GM18526 (cell line): ENCODE data around the gene KCTD5.

ENCODE experiments used
- POLR2A ChIP-seq: IDR thresholded peaks from 3 replicates; pipeline ENCODE4 v1.6.1; 2011; ENCODE audit not compliant: insufficient read length; ENCODE audit errors: extremely low read depth

The KCTD5 gene

DNA sequence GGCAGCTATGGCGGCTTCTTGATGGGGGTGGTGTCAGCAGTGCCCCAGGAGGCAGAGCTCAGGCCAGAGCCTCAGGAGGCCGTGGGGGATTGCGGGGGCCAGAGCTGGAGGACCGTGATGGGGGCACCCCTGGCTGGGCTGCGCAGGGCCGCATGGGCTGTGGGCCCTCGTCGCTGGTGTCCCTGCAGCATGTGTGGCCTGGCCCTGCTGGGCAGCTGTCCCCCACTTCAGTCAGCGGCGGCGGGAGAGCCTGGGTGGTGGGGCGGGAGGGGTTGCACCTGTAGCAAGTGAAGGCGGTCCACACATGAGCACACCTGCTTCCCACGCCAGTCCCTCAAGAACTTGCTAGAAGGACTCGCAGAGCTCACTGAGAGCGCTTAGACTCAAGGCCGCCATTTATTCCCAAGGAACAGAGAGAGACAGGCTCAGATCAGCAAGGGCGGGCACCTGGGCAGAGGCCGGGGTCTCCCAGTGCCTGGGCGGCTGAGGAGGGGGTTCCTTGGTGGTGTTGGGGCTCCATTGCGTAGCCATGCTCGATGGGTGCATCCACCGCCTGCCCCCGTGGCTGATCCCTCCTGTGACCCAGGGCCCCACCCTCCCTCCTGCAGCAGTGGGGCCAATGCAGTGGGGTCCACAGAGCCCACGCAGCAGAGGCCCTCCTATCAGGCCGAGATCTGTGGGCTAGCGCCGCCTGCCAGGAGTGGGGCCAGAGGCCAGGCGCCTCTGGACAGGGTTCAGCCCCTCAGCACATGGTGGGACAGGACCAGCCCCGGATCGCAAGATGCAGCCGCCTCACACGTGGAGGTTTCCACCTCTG is 22.1 kb downstream of the KCTD5 start:
- TF ChIP-seq POLR2A: no peak

DNA sequence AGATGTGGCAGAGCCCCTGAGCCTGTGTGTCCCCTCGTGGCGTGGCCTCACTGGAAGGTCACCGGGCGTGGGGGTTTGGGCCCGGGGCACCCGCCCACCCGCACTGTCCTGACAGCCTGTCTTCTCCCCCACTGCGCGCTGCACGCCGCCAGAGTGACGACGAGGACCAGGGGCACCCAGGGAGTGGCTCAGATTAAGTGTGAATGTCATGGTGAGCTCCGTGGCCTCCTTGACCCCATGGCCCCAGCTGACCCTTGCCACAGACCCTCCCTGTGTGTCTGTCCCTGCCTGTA is 22.6 kb downstream of the KCTD5 start:
- no peak for TF ChIP-seq POLR2A

- TF ChIP-seq POLR2A: no peak
These were observed 23.0 kb downstream of the KCTD5 start for GRCh38 chr16:2705351-2705750.

DNA sequence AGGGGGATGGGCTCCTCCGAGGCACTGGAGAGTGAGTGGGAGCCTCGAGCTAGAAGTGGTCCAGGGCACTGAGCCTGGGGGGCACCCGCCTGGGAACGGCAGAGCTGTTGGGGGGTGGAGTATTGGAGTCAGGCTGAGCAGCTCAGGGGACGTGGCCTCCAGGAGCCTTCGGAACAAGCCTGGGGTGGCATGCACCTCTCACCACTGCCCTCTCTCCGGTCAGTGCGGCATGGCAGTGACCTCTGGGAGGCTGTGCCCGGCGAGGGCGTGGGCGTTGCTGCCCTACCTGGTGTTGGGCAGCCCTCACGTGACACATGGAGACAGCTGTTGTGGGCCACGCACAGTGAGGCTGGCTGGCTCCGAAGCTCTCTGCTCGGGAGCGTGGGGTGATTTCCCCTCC is 23.8 kb downstream of the KCTD5 start:
- TF ChIP-seq POLR2A: no peak

DNA sequence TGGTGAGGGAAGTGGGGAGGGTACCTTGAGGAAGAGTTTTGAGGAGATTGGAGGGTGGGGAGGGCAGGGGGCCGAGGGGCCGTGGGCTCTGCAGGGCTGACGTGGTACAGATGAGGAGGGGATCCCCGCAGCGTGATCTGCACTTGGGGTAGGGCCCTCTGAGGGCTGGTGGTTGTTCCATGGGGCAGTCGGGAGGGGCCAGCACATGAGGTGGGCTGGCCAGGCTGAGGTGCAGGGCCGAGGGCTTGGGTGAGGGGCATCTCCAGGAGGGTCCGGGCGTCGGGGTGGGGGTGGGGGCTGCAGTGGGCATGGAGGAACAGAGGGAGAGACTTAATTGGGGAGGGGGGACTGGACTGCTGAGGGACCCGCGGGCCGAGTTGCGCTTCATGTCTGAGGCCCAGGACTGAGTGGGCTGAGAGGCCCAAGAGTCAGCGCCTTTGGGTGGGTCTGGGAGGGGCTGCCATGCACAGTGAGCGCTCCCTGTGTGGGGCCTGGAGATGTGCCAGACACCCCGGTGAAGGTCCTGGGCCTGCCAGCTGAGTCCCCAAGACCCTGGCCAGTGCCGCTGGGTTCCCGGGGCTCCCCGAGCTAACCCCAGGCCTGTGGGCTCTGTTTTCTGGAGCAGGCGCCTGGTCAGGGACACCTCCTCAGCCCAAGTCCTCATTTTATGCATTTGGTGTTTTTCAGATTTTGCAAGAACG is 24.4 kb downstream of the KCTD5 start:
- no peak for TF ChIP-seq POLR2A

- no peak for TF ChIP-seq POLR2A
These were observed 25.3 kb downstream of the KCTD5 start for GRCh38 chr16:2707368-2708289.

- no peak for TF ChIP-seq POLR2A
These were observed 25.9 kb downstream of the KCTD5 start for GRCh38 chr16:2708290-2708639.

- no peak for TF ChIP-seq POLR2A
These were observed 26.7 kb downstream of the KCTD5 start for GRCh38 chr16:2708955-2709587.

DNA sequence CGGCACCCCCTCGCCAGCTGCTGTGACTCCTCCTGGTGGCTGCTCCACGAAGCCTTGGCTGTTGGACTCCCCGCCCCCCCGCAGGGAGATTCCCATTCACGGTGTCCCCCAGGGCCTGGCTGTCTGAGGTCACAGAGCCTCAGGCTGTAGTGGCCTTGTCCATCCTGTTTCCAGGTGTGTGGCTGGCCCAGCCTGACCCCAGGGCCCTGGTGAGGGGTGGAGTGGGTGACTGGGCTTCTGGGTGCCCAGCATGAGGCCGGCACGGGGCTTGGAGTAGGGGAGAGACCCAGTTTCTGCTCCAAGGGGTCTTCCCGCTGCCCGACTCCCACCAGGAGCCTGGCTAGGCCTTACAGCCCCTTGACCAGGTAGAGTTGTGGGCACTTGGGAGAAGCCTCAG is 27.3 kb downstream of the KCTD5 start:
- no peak for TF ChIP-seq POLR2A

GRCh38 chr16:2710021-2710710 is 27.8 kb downstream of the KCTD5 start:
- no peak for TF ChIP-seq POLR2A

DNA sequence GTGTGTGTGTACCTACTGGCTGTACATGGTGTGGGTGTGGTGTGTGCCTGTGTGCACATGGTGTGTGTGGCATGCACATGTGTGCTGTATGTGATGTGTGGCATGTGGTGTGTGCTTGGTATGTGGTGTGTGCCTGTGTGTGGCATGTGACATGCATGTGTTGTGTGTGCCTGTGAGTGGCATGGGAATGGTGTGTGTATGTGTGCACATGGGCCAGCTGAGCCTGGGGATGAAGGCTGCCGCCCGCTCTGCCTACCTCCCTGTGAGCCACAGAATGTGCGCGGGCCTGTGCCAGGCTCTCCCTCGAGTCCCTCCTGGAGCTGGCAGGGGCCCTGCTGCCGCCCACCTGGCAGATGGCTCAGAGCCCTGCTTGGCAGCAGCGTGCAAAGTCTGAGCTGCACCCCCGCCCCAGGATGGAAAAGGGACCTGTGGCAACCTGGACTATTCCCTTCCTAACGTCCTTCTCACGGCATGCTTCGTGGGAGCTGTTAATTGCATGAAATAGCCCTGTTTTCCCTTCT is 28.4 kb downstream of the KCTD5 start:
- TF ChIP-seq POLR2A: no peak

DNA sequence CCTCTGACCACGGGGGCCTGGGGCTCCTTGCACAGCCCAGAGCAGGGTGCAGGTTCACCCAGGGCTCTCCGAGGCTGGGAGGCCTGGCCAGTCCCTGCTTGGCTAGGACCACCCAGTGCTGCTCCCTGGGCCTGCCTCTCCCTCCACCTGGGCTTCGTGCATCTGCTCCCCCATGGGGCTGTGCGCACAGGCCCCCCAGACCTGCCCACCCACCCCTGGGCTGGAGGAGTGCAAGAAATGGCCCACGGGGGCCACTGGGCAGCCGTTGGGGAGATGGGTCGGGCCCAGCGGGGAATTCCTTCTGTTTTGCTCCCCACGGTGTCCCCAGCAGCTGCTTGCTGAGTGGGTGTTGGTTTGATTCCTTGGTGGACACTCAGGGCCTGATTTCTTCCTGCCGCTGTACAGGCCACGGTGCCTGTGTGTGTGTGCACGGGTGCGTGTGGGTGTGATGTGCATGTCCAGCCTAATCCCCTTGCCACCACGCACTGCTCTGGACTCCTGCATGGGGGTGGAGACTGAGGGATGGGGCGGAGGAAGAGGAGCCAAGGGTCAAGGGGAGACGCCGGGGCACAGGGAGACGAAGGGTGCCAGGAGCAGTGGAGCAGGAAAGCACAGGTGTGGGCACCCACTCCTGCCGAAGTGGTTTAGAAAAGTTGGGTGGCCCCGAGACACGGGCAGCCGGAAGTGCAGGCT is 29.2 kb downstream of the KCTD5 start:
- TF ChIP-seq POLR2A: no peak

- no peak for TF ChIP-seq POLR2A
These were observed 29.7 kb downstream of the KCTD5 start for GRCh38 chr16:2712063-2712441.

- TF ChIP-seq POLR2A: no peak
These were observed 30.2 kb downstream of the KCTD5 start for GRCh38 chr16:2712546-2712945.
